SK-N-SH treated with all-trans-retinoic acid at 6 μM for 48 hours (cell line): Measurements from ENCODE around the gene PRPF38B.

Experiments
- ATAC-seq: fragments of 200-7000 bp; cut with Tn5 transposase; 3 replicates; pipeline ENCODE4 v1.9.1; 2020; ENCODE audit warnings: mild to moderate bottlenecking, moderate library complexity
- ARNTL ChIP-seq: fragments of 450-650 bp; formaldehyde crosslinking; IDR thresholded peaks from 2 replicates; pipeline ENCODE4 v1.5.0; 2020; ENCODE audit warnings: low read depth, mild to moderate bottlenecking, moderate library complexity, borderline replicate concordance
- BACH2 ChIP-seq: fragments of 250-450 bp; sonication (Bioruptor Pico); IDR thresholded peaks from 2 replicates; pipeline ENCODE4 v1.9.0; 2021; ENCODE audit warnings: mild to moderate bottlenecking, borderline replicate concordance
- CREB5 ChIP-seq: fragments of 250-450 bp; sonication (Bioruptor Pico); IDR thresholded peaks from 2 replicates; pipeline ENCODE4 v1.5.1; 2020; ENCODE audit warnings: low read depth, mild to moderate bottlenecking, moderate library complexity
- CSDC2 ChIP-seq: fragments of 250-450 bp; sonication (Bioruptor Pico); IDR thresholded peaks from 2 replicates; pipeline ENCODE4 v1.5.0; 2020; ENCODE audit warnings: mild to moderate bottlenecking, moderate library complexity
- CSRNP3 ChIP-seq: fragments of 250-450 bp; sonication (Bioruptor Pico); IDR thresholded peaks from 2 replicates; pipeline ENCODE4 v1.5.1; 2021; ENCODE audit warnings: mild to moderate bottlenecking, moderate library complexity
- ESRRG ChIP-seq: fragments of 250-450 bp; sonication (Bioruptor Pico); IDR thresholded peaks from 2 replicates; pipeline ENCODE4 v1.6.1; 2021; ENCODE audit warnings: mild to moderate bottlenecking
- GLIS3 ChIP-seq: fragments of 250-450 bp; sonication (Bioruptor Pico); IDR thresholded peaks from 2 replicates; pipeline ENCODE4 v1.5.0; 2020; ENCODE audit warnings: mild to moderate bottlenecking, moderate library complexity
- ISL1 ChIP-seq: fragments of 250-450 bp; sonication (Bioruptor Pico); IDR thresholded peaks from 2 replicates; pipeline ENCODE4 v2.1.2; 2022; ENCODE audit warnings: mild to moderate bottlenecking, moderate library complexity
- PATZ1 ChIP-seq: fragments of 250-450 bp; sonication (Bioruptor Pico); IDR thresholded peaks from 2 replicates; pipeline ENCODE4 v1.8.0; 2020; ENCODE audit warnings: mild to moderate bottlenecking, moderate library complexity, borderline replicate concordance
- POU6F1 ChIP-seq: fragments of 250-450 bp; sonication (Bioruptor Pico); IDR thresholded peaks from 2 replicates; pipeline ENCODE4 v1.8.0; 2021; ENCODE audit warnings: low read depth, mild to moderate bottlenecking, moderate library complexity, borderline replicate concordance
- PPARA ChIP-seq: fragments of 250-450 bp; sonication (Bioruptor Pico); IDR thresholded peaks from 2 replicates; pipeline ENCODE4 v1.5.0; 2020; ENCODE audit warnings: mild to moderate bottlenecking, borderline replicate concordance
- RARB ChIP-seq: fragments of 250-450 bp; sonication (Bioruptor Pico); IDR thresholded peaks from 2 replicates; pipeline ENCODE4 v1.8.0; 2021; ENCODE audit warnings: mild to moderate bottlenecking, moderate library complexity
- SNAI2 ChIP-seq: fragments of 250-450 bp; sonication (Bioruptor Pico); IDR thresholded peaks from 2 replicates; pipeline ENCODE4 v1.5.0; 2020; ENCODE audit warnings: mild to moderate bottlenecking, moderate library complexity
- TCF4 ChIP-seq: fragments of 250-450 bp; sonication (Bioruptor Pico); IDR thresholded peaks from 2 replicates; pipeline ENCODE4 v1.8.0; 2021; ENCODE audit warnings: mild to moderate bottlenecking, moderate library complexity, borderline replicate concordance
- TOX ChIP-seq: fragments of 250-450 bp; sonication (Bioruptor Pico); IDR thresholded peaks from 2 replicates; pipeline ENCODE4 v1.8.0; 2021; ENCODE audit warnings: mild to moderate bottlenecking, moderate library complexity, borderline replicate concordance
- TSHZ2 ChIP-seq: fragments of 250-450 bp; sonication (Bioruptor Pico); IDR thresholded peaks from 2 replicates; pipeline ENCODE4 v1.5.0; 2020; ENCODE audit warnings: mild to moderate bottlenecking, moderate library complexity
- ZC3H10 ChIP-seq: fragments of 250-450 bp; sonication (Bioruptor Pico); IDR thresholded peaks from 2 replicates; pipeline ENCODE4 v1.5.1; 2021; ENCODE audit warnings: mild to moderate bottlenecking, moderate library complexity
- ZFP3 ChIP-seq: fragments of 250-450 bp; sonication (Bioruptor Pico); IDR thresholded peaks from 2 replicates; pipeline ENCODE4 v1.5.0; 2020; ENCODE audit warnings: mild to moderate bottlenecking, moderate library complexity
- ZFP30 ChIP-seq: fragments of 450-650 bp; formaldehyde crosslinking; IDR thresholded peaks from 2 replicates; pipeline ENCODE4 v1.5.0; 2022; ENCODE audit warnings: mild to moderate bottlenecking, moderate library complexity
- ZNF565 ChIP-seq: fragments of 450-650 bp; formaldehyde crosslinking; conservative IDR thresholded peaks from 2 replicates; pipeline ENCODE4 v1.5.0; 2020; ENCODE audit warnings: low read depth, mild to moderate bottlenecking, moderate library complexity
- ZNF8 ChIP-seq: fragments of 450-650 bp; formaldehyde crosslinking; IDR thresholded peaks from 2 replicates; pipeline ENCODE4 v1.5.0; 2020; ENCODE audit warnings: mild to moderate bottlenecking, moderate library complexity

Gene PRPF38B

GRCh38 chr1:108747171-108747850 is 55.2 kb downstream of the PRPF38B start:
- TF ChIP-seq ZNF8 (no peak), RARB (CRISPR knock-in tag) (no peak), PPARA (CRISPR knock-in tag) (no peak), TCF4 (CRISPR knock-in tag) (no peak), TOX (CRISPR knock-in tag) (no peak), ZC3H10 (CRISPR knock-in tag) (no peak), ISL1 (CRISPR knock-in tag) (no peak), TSHZ2 (no peak), CSDC2 (CRISPR knock-in tag) (no peak)
- TF ChIP-seq, all 23 proteins: peak for 0
- ATAC-seq: peak; percentile 94

GRCh38 chr1:108747898-108748297 is 55.8 kb downstream of the PRPF38B start:
- no peak for ATAC-seq
- TF ChIP-seq ISL1 (CRISPR knock-in tag) (no peak), ZFP30 (CRISPR knock-in tag) (no peak), ZNF565 (no peak), PPARA (CRISPR knock-in tag) (no peak), BACH2 (CRISPR knock-in tag) (no peak), ESRRG (CRISPR knock-in tag) (no peak), GLIS3 (no peak), POU6F1 (CRISPR knock-in tag) (no peak), CREB5 (no peak), TCF4 (CRISPR knock-in tag) (no peak), PATZ1 (CRISPR knock-in tag) (no peak), ARNTL (CRISPR knock-in tag) (no peak), ZFP3 (no peak), TOX (CRISPR knock-in tag) (no peak), CSRNP3 (CRISPR knock-in tag) (no peak), ZC3H10 (CRISPR knock-in tag) (no peak), TSHZ2 (no peak), SNAI2 (CRISPR knock-in tag) (no peak)
